ENCODE results near the gene FNBP1.

FNBP1 gene

DNA sequence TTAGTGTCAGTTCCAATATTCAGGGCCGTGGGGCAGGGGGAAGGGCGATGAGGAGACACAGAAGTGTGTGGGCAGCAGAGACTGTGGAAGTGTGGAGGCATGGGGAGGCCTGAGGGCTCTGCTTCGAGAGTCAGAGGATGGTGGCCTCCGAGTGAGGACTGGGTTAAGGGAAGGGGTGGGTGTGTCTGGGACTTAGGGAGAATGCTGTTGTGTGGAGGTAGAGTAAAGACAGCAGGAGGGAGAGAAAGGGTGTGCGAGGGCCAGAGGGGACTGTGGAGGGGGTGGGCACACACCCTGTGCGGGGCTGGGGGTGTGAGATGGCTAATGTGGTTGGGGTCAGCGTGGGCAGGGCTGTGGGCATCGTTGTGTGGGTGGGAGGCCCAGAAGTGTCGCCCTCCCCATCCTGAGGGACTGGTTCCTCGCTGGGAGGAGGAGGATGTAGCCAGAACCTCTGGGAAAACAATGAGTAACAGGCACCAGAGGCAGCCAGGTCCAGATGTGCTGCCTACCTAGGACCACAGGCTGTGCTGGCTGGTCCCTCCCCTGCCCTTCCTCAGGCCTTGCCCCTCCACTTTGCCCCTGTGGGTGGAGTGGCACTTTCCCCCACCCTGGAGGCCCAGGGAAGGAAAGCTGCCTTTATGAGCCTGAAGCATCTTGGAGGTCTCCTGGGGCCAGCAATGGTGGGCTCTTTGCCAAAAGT lies 203.5 kb downstream of the FNBP1 start:
- no peak for DNase-seq (ENCODE audit: low read depth, low spot score)
- Histone ChIP-seq H3K9me3 (ENCODE audit: low read depth, low read length) (no peaks in the 10 kb centered on the region), H3K36me3 (ENCODE audit: insufficient read depth, low read length) (no peaks in the 10 kb centered on the region), H3K27ac (no peak overlapping the region), H3K9ac (ENCODE audit: insufficient read length) (no peak overlapping the region), H3K4me3 (no peak overlapping the region)
- no peak for TF ChIP-seq EZH2 (IDR thresholded peaks at IDR 0.05)
- no peak for TF ChIP-seq POLR2AphosphoS5 (IDR thresholded peaks at IDR 0.05; ENCODE audit: borderline replicate concordance, low read depth, low read length)
- TF ChIP-seq FOXP2 (optimal IDR thresholded peaks at IDR 0.05; ENCODE audit: control extremely low read depth, extremely low read length, insufficient read depth), result no peak

DNA sequence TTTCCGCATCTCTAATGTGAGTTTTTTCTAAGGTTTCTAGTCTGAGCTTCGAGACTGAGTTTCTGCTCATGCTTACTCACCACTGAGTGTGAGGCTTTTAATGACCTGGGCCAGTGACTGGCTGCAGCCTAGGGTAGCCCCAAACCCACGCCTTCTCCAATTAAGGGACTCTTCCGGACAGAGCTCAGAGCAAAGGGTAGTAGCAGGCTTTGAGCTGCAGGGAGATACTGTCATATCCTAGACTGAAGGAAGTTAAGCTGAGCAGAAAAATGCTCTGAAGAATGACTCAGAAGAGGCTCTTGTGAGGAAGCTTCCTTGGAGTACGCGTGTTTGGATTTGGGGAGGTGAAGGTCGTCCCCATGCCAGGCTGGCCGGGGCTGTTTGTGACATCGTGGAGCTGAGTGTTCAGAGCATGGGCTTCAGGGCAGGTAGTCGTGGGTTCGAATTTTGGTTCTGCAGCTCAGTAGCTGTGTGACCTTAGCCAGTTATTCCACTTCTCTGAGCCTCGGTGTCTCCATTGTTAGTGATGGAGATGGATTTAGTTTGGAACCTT lies 204.2 kb downstream of the FNBP1 start:
- no peak for DNase-seq (ENCODE audit: low read depth, low spot score)
- no peak overlapping the region for H3K9ac ChIP-seq (ENCODE audit: insufficient read length)
- H3K27ac ChIP-seq, result no peak overlapping the region
- H3K9me3 ChIP-seq (ENCODE audit: low read depth, low read length), result no peaks in the 10 kb centered on the region
- no peak overlapping the region for H3K4me3 ChIP-seq
- no peaks in the 10 kb centered on the region for H3K36me3 ChIP-seq (ENCODE audit: insufficient read depth, low read length)
- TF ChIP-seq POLR2AphosphoS5 (IDR thresholded peaks at IDR 0.05; ENCODE audit: borderline replicate concordance, low read depth, low read length) (no peak), EZH2 (IDR thresholded peaks at IDR 0.05) (no peak), FOXP2 (optimal IDR thresholded peaks at IDR 0.05; ENCODE audit: control extremely low read depth, extremely low read length, insufficient read depth) (no peak)

Data from SK-N-MC (cell line).